ENCODE data around the gene BRD9. TPM values are rescaled to one million over a fixed set of nuclear protein-coding genes. Genes with fewer than 3 reads are reported as not detected.

BRD9 gene
- polyA plus RNA-seq, 2 of the 4 experiments (the other 2 are of a cell fraction): 11.6 to 28.9 TPM

GRCh38 chr5:873328-873727, 19.3 kb downstream of the BRD9 start:
- ChIA-PET POLR2A (no interaction called here), CTCF (interaction anchor here (1.6 kb wide), 1 partner anchor 202 kb away, joined by 3 read pairs; no protein-coding TSS in a partner anchor)
- 96% methylated on average over 8 of the region's 8 CpGs for WGBS (ENCODE audit: missing lambda C conversion rate)
- Histone ChIP-seq H3K4me1 (no peaks in the 10 kb centered on the region), H3K9me3 (no peaks in the 10 kb centered on the region), H3K4me3 (no peak overlapping the region), H3K27ac (no peak overlapping the region), H3K4me2 (no peak overlapping the region)
- no peak for FAIRE-seq
- DNase-seq (ENCODE audit: low read depth in 1 of 2, low spot score in 1 of 2): no peak
- ATAC-seq: no peak
- TF ChIP-seq MAFK (IDR thresholded peaks at IDR 0.05; ENCODE audit: partially characterized antibody): no peak
- TF ChIP-seq KDM5A (IDR thresholded peaks at IDR 0.05): no peak
- TF ChIP-seq NR3C1 (IDR thresholded peaks at IDR 0.05): no peak
- TF ChIP-seq CBX2 (IDR thresholded peaks at IDR 0.05; ENCODE audit: borderline replicate concordance, low read depth): no peak
- TF ChIP-seq TP53 (CRISPR knock-in tag; IDR thresholded peaks at IDR 0.05): no peak
- TF ChIP-seq RFX5 (IDR thresholded peaks at IDR 0.05): no peak

DNA sequence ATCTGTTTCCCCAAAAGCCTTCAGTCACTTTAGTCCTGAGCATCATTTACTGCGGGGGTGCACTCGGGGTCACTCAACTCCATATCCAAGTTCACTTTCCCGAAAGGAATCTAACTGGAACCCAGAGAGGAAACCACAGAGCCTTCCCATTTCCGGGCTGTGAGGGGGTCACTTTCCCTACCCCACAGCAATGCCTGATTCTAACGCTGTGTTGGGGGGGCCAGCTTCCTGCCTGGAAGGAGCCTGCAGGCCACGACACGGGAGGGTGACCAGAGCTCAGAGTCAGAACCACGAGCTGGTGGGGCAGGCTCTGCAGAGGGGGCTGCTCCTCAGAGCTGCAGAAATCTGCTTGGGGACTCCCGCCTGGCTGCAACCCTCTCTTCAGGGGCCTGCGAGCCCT, 20.3 kb downstream of the BRD9 start:
- no peak for TF ChIP-seq RNF2 (IDR thresholded peaks at IDR 0.05; ENCODE audit: borderline replicate concordance, low read depth)
- DNase-seq (ENCODE audit: low read depth in 1 of 2, low spot score in 1 of 2) (no peak), ATAC-seq (no peak), FAIRE-seq (no peak)
- H3K4me1 ChIP-seq: no peaks in the 10 kb centered on the region
- WGBS (ENCODE audit: missing lambda C conversion rate): 88% methylated on average over 10 of the region's 10 CpGs
- no peak overlapping the region for H3K4me2 ChIP-seq
- POLR2A ChIA-PET: no interaction called here
- H3K27ac ChIP-seq: no peak overlapping the region
- H3K9me3 ChIP-seq: no peaks in the 10 kb centered on the region
- CTCF ChIA-PET: interaction anchor here (1.0 kb wide), 1 partner anchor 203 kb away, joined by 3 read pairs; no protein-coding TSS in a partner anchor
- H3K4me3 ChIP-seq: no peak overlapping the region

GRCh38 chr5:871596-872298, 20.9 kb downstream of the BRD9 start:
- Histone ChIP-seq H3K4me2 (no peak overlapping the region), H3K4me3 (no peak overlapping the region), H3K27ac (no peak overlapping the region), H3K9me3 (no peaks in the 10 kb centered on the region), H3K4me1 (no peaks in the 10 kb centered on the region)
- ChIA-PET CTCF (interaction anchor here (1.0 kb wide), 1 partner anchor 202 kb away, joined by 3 read pairs; no protein-coding TSS in a partner anchor), POLR2A (no interaction called here)
- no peak for FAIRE-seq
- ATAC-seq: no peak
- WGBS (ENCODE audit: missing lambda C conversion rate): 96% methylated on average over 28 of the region's 29 CpGs
- no peak for DNase-seq (ENCODE audit: low read depth in 1 of 2, low spot score in 1 of 2)
- TF ChIP-seq HOXB13 (CRISPR knock-in tag; IDR thresholded peaks at IDR 0.05; ENCODE audit: low read depth) (no peak), PBX3 (IDR thresholded peaks at IDR 0.05) (no peak), ZNF302 (CRISPR knock-in tag; IDR thresholded peaks at IDR 0.05) (no peak), TP53 (CRISPR knock-in tag; IDR thresholded peaks at IDR 0.05) (no peak), FOSL2 (IDR thresholded peaks at IDR 0.05) (no peak), FOSL2 (CRISPR knock-in tag; IDR thresholded peaks at IDR 0.05) (no peak), FOSB (CRISPR knock-in tag; IDR thresholded peaks at IDR 0.05) (no peak), CBX8 (IDR thresholded peaks at IDR 0.05) (no peak)

- H3K4me3 ChIP-seq: no peak overlapping the region
- POLR2A ChIA-PET: no interaction called here
- ATAC-seq: no peak
- WGBS (ENCODE audit: missing lambda C conversion rate): 98% methylated on average over 4 of the region's 5 CpGs
- H3K9me3 ChIP-seq: no peaks in the 10 kb centered on the region
- no peak overlapping the region for H3K27ac ChIP-seq
- no peak for FAIRE-seq
- H3K4me1 ChIP-seq: no peaks in the 10 kb centered on the region
- no peak overlapping the region for H3K4me2 ChIP-seq
- no peak for DNase-seq (ENCODE audit: low read depth in 1 of 2, low spot score in 1 of 2)
- TF ChIP-seq RAD21 (conservative IDR thresholded peaks at IDR 0.05 in 1 of 2, IDR thresholded peaks at IDR 0.05 in 1 of 2): no peak
- TF ChIP-seq EHF (CRISPR knock-in tag; IDR thresholded peaks at IDR 0.05): no peak
- no peak for TF ChIP-seq JUNB (IDR thresholded peaks at IDR 0.05)
- TF ChIP-seq POLR2AphosphoS2 (conservative IDR thresholded peaks at IDR 0.05; ENCODE audit: low read length): no peak
- no peak for TF ChIP-seq HOXB5 (CRISPR knock-in tag; IDR thresholded peaks at IDR 0.05)
- TF ChIP-seq ESRRA (IDR thresholded peaks at IDR 0.05; ENCODE audit: borderline replicate concordance, low read length): no peak
- no peak for TF ChIP-seq CBX2 (IDR thresholded peaks at IDR 0.05; ENCODE audit: borderline replicate concordance, low read depth)
- TF ChIP-seq SREBF2 (IDR thresholded peaks at IDR 0.05): no peak
- no peak for TF ChIP-seq HEYL (CRISPR knock-in tag; IDR thresholded peaks at IDR 0.05)
- TF ChIP-seq BHLHE40 (IDR thresholded peaks at IDR 0.05; ENCODE audit: low read depth, low read length): no peak
- no peak for TF ChIP-seq RNF2 (IDR thresholded peaks at IDR 0.05; ENCODE audit: borderline replicate concordance, low read depth)
- CTCF ChIA-PET: interaction anchor here (1.0 kb wide), 1 partner anchor 32 kb away, joined by 3 read pairs; no protein-coding TSS in a partner anchor
Measured at GRCh38 chr5:870956-871355, 21.6 kb downstream of the BRD9 start.
